ENCODE data around the gene SND1. TPM values are rescaled to one million over a fixed set of nuclear protein-coding genes. Genes with fewer than 3 reads are reported as not detected.

Gene SND1
- total and polyA plus RNA-seq, 2 of the 4 experiments (the other 2 are of a cell fraction), result 154 to 294 TPM

DNA sequence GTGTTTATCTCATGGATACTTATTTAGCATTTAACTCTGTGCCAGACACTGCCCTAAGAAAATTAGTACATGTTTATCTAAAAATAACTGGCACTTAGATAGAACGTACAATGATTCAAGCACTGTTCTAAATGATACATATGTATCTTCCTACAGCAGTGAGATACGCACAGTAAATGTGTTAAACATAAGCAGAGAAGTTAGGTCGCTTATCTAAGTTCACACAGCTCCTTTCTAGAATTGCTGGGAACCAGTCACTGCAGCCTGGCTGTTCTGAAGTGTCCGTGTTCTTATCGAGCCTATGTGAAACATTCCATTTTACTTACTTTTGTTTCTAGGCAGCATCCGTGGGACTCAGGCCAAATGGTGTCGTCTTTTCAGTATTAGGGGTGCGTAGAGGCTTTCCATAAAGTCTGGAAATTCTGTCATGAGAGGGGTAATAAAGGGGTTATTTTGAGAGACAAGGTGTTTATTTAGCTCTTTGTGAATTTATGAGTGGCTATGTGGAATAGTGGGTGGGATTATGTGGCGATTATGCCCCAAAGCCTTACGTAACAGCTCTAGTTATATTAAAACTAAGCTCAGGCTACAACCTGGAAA lies 186.9 kb downstream of the SND1 start:
- no TSS peak for BruUV-seq (replicated peaks)
- Histone ChIP-seq H3K27me3 (ENCODE audit: control insufficient read depth, insufficient read depth, low read length) (no peaks in the 10 kb centered on the region), H4K20me1 (ENCODE audit: insufficient read depth, low read length) (peaks cover 38% of the 10 kb centered on the region), H3K18ac (ENCODE audit: low read depth, low read length) (no peak overlapping the region), H3K36me3 (ENCODE audit: control insufficient read depth, insufficient read depth, low read length) (peaks cover 6% of the 10 kb centered on the region), H2AK5ac (ENCODE audit: low read depth, low read length) (no peak overlapping the region), H2AFZ (replicated peaks; ENCODE audit: low read length, poor library complexity) (no peak overlapping the region), H3K4me3 (ENCODE audit: insufficient read depth, low read depth, low read length) (no peak overlapping the region), H2BK20ac (ENCODE audit: low read depth, low read length) (no peak overlapping the region), H2BK5ac (ENCODE audit: low read depth, low read length, poor library complexity, severe bottlenecking) (no peak overlapping the region), H3K4me1 (ENCODE audit: control insufficient read depth, insufficient read depth, low read length) (no peaks in the 10 kb centered on the region), H4K91ac (ENCODE audit: insufficient read depth, low read depth, low read length) (no peak overlapping the region), H3K9me3 (ENCODE audit: control insufficient read depth, insufficient read depth, low read length) (peaks cover 6% of the 10 kb centered on the region; the same call in 1 of the 2 replicates), H2AK9ac (replicated peaks; ENCODE audit: low read depth, low read length, poor library complexity) (no peak overlapping the region), H2BK120ac (ENCODE audit: low read depth, low read length) (no peak overlapping the region), H3K4me2 (ENCODE audit: low read depth, low read length) (no peak overlapping the region), H2BK15ac (ENCODE audit: low read depth, low read length) (no peak overlapping the region), H3K9ac (ENCODE audit: low read depth, low read length) (no peak overlapping the region), H3K27ac (ENCODE audit: insufficient read depth, low read length) (no peak overlapping the region), H3K4ac (ENCODE audit: low read depth, low read length) (no peak overlapping the region), H4K8ac (ENCODE audit: low read depth in 2 of 2, low read length in 2 of 2) (no peak overlapping the region), H3K23ac (ENCODE audit: low read depth, low read length) (no peak overlapping the region), H3K9me1 (ENCODE audit: insufficient read depth, low read length) (0 out of 2 replicates have a peak, but pooled peaks cover 15% of the 10 kb centered on the region), H3K79me1 (ENCODE audit: low read depth in 1 of 2, low read length in 2 of 2) (peaks cover 18 to 63% of the 10 kb centered on the region in 2 experiments), H3K56ac (ENCODE audit: extremely low read depth, insufficient read depth, low read length) (no peak overlapping the region), H3K14ac (replicated peaks; ENCODE audit: low read depth, low read length) (no peak overlapping the region), H4K5ac (ENCODE audit: low read depth, low read length) (no peak overlapping the region)
- ATAC-seq (ENCODE audit: low read depth) (no peak), DNase-seq (peak; percentile 33)
- TF ChIP-seq RFX5 (IDR thresholded peaks at IDR 0.05; ENCODE audit: low read depth, low read length) (no peak), NFE2L2 (IDR thresholded peaks at IDR 0.05; ENCODE audit: low read depth, low read length) (no peak), RCOR1 (IDR thresholded peaks at IDR 0.05; ENCODE audit: insufficient replicate concordance, low read length) (no peak), CEBPB (IDR thresholded peaks at IDR 0.05; ENCODE audit: low read depth, low read length) (no peak), MXI1 (IDR thresholded peaks at IDR 0.05; ENCODE audit: borderline replicate concordance, low read depth, low read length) (no peak), POLR2A (IDR thresholded peaks at IDR 0.05; ENCODE audit: low read depth, low read length) (no peak)
- TF ChIP-seq, protein P1, sequence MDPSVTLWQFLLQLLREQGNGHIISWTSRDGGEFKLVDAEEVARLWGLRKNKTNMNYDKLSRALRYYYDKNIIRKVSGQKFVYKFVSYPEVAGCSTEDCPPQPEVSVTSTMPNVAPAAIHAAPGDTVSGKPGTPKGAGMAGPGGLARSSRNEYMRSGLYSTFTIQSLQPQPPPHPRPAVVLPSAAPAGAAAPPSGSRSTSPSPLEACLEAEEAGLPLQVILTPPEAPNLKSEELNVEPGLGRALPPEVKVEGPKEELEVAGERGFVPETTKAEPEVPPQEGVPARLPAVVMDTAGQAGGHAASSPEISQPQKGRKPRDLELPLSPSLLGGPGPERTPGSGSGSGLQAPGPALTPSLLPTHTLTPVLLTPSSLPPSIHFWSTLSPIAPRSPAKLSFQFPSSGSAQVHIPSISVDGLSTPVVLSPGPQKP (IDR thresholded peaks at IDR 0.05; ENCODE audit: borderline replicate concordance, low read depth, low read length), result no peak
- dilution Hi-C loops (cut with HindIII; ENCODE audit: low sequenced_read_pairs, unreplicated experiment), result no loop called here
- intact Hi-C loops (cut with micrococcal nuclease), result no loop called here
- 80% methylated on average over 1 of the region's 10 CpGs; no CpG with 5 or more reads in 1 of the 2 experiments for WGBS, 2 experiments (ENCODE audit: extremely low coverage in 2 of 2, insufficient read length in 1 of 2)
- CTCF ChIA-PET, result no interaction called here
- POLR2A ChIA-PET (ENCODE audit: unreplicated experiment), result no interaction called here
- in situ Hi-C loops (cut with MboI; ENCODE audit: low sequenced_read_pairs), result no loop called here
